A673 (cell line): ENCODE data around the gene PYY. TPM values are rescaled to one million over a fixed set of nuclear protein-coding genes. Genes with fewer than 3 reads are reported as not detected.

Experiments
- BruUV-seq: library from RNA; stranded (reverse); fragments of 400-500 nt; replicated peaks from 2 replicates; lab custom pipeline; 2021; lab: Mats Ljungman, UMichigan
- CTCF ChIA-PET: fragments of 300-600 bp; sonication (Branson Sonifier 250); formaldehyde crosslinking; loops from one replicate; lab custom pipeline; 2022; ENCODE audit warnings: antibody characterized with exemption; lab: Charles Lee
- POLR2A ChIA-PET: fragments of 300-600 bp; sonication (Branson Sonifier 250); formaldehyde crosslinking; loops from one replicate; lab custom pipeline; 2022; ENCODE audit warnings: antibody characterized with exemption; ENCODE audit not compliant: low non-redundant PET; lab: Charles Lee
- DNase-seq: peaks from one replicate; pipeline ENCODE4 v3.0.0-alpha.2; 2015; ENCODE audit warnings: low spot score
- H3K27ac ChIP-seq: fragments of 200-600 bp; sonication (generic); 2 replicates; pipeline ENCODE4 v1.5.1; 2016; ENCODE audit warnings: mixed run types, low read depth, mild to moderate bottlenecking, mixed read lengths, antibody characterized with exemption, low read length; ENCODE audit not compliant: poor library complexity, severe bottlenecking
- H3K27me3 ChIP-seq: fragments of 200-600 bp; sonication (generic); replicated peaks from 2 replicates; pipeline ENCODE4 v1.6.1; 2017; ENCODE audit warnings: mixed run types, low read depth, mild to moderate bottlenecking, mixed read lengths, antibody characterized with exemption, low read length; ENCODE audit not compliant: insufficient read depth, poor library complexity
- H3K36me3 ChIP-seq: fragments of 200-600 bp; sonication (generic); 2 replicates; pipeline ENCODE4 v1.6.1; 2016; ENCODE audit warnings: mixed run types, mild to moderate bottlenecking, mixed read lengths, antibody characterized with exemption, low read length; ENCODE audit not compliant: insufficient read depth, poor library complexity, severe bottlenecking
- H3K4me1 ChIP-seq: fragments of 200-600 bp; sonication (generic); 2 replicates; pipeline ENCODE4 v1.6.1; 2017; ENCODE audit warnings: mixed run types, mild to moderate bottlenecking, mixed read lengths, antibody characterized with exemption, low read length; ENCODE audit not compliant: insufficient read depth, poor library complexity, severe bottlenecking
- H3K4me3 ChIP-seq: fragments of 200-600 bp; sonication (generic); 2 replicates; pipeline ENCODE4 v1.5.1; 2016; ENCODE audit warnings: low read depth, mixed run types, mild to moderate bottlenecking, mixed read lengths, low read length; ENCODE audit not compliant: poor library complexity, severe bottlenecking
- H3K9me3 ChIP-seq: fragments of 200-600 bp; sonication (generic); 2 replicates; pipeline ENCODE4 v1.6.1; 2016; ENCODE audit warnings: mixed run types, low read depth, mild to moderate bottlenecking, mixed read lengths, antibody characterized with exemption, low read length; ENCODE audit not compliant: poor library complexity, severe bottlenecking
- EZH2 ChIP-seq: fragments of 200-600 bp; sonication (generic); IDR thresholded peaks from 2 replicates; pipeline ENCODE4 v1.6.1; 2017; ENCODE audit warnings: borderline replicate concordance, low read depth, mild to moderate bottlenecking, mixed read lengths, antibody characterized with exemption, low read length; ENCODE audit not compliant: poor library complexity, severe bottlenecking
- intact Hi-C: fragments of 100-400 bp; cut with micrococcal nuclease; formaldehyde crosslinking; loops from one replicate; pipeline ENCODE4 v1.10.0; 2022; ENCODE audit not compliant: unreplicated experiment
- total RNA-seq: library from RNA; stranded (reverse); gene quantifications from 2 replicates; pipeline ENCODE4 v1.2.3, GENCODE V29; 2021
- TF ChIP-seq, protein P1 (sequence below): fragments of 300-800, 200-600 bp; sonication (generic); conservative IDR thresholded peaks from 2 replicates; pipeline ENCODE4 v1.5.1; 2017; ENCODE audit warnings: low read depth, mild to moderate bottlenecking, antibody characterized with exemption, low read length, moderate library complexity, mixed read lengths

Gene PYY
- total RNA-seq, 1 experiment from 2014 or later, result not detected

- H3K9me3 ChIP-seq, result no peaks in the 10 kb centered on the region
- intact Hi-C loops, result loop anchor here (10.0 kb wide), 1 partner anchor 114 kb away; no protein-coding TSS in a partner anchor
- ChIA-PET CTCF (no interaction called here), POLR2A (no interaction called here)
- TF ChIP-seq, protein P1, sequence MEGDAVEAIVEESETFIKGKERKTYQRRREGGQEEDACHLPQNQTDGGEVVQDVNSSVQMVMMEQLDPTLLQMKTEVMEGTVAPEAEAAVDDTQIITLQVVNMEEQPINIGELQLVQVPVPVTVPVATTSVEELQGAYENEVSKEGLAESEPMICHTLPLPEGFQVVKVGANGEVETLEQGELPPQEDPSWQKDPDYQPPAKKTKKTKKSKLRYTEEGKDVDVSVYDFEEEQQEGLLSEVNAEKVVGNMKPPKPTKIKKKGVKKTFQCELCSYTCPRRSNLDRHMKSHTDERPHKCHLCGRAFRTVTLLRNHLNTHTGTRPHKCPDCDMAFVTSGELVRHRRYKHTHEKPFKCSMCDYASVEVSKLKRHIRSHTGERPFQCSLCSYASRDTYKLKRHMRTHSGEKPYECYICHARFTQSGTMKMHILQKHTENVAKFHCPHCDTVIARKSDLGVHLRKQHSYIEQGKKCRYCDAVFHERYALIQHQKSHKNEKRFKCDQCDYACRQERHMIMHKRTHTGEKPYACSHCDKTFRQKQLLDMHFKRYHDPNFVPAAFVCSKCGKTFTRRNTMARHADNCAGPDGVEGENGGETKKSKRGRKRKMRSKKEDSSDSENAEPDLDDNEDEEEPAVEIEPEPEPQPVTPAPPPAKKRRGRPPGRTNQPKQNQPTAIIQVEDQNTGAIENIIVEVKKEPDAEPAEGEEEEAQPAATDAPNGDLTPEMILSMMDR, result no peak
- no peak for TF ChIP-seq EZH2
- no peak overlapping the region for H3K27ac ChIP-seq
- H3K36me3 ChIP-seq, result no peaks in the 10 kb centered on the region
- BruUV-seq, result no TSS peak
- no peaks in the 10 kb centered on the region for H3K4me1 ChIP-seq
- H3K27me3 ChIP-seq, result peaks cover 6% of the 10 kb centered on the region
- no peak for DNase-seq
- H3K4me3 ChIP-seq, result no peak overlapping the region
These were observed 47.2 kb upstream of the PYY start for GRCh38 chr17:44000871-44001460.

DNA sequence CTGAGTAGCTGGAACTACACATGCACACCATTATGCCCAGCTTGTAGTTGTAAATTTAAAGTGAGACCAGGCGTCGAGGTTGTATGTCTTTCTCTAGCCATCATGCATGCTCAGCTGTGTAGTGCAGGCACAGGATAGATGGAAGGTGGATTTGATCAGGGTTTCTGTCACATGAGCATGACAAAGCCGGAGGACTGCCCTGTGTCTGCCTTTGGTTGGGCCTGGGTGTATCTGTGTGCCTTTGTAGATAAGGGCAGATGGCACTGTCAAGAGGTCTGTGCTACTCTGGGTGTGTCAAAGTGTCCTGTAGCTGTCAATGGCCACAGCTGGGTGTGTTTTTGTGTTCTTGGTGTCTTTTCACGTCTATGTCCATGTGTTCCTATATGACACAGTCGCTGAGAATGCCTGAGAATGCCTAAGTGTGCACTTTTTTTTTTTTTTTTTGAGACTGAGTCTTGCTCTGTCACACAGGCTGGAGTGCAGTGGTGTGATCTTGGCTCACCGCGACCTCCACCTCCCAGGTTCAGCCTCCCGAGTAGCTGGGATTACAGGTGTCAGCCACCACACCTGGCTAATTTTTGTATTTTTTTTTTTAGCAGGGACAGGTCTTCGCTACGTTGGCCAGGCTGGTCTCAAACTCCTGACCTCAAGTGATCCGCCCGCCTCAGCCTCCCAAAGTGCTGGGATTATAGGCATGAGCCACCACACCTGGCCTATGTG lies 46.6 kb upstream of the PYY start:
- DNase-seq, result no peak
- Histone ChIP-seq H3K4me3 (no peak overlapping the region), H3K27me3 (peaks cover 2% of the 10 kb centered on the region), H3K4me1 (no peaks in the 10 kb centered on the region), H3K27ac (no peak overlapping the region), H3K9me3 (no peaks in the 10 kb centered on the region), H3K36me3 (no peaks in the 10 kb centered on the region)
- ChIA-PET POLR2A (no interaction called here), CTCF (no interaction called here)
- TF ChIP-seq, protein P1, result no peak
- no peak for TF ChIP-seq EZH2
- BruUV-seq, result no TSS peak
- intact Hi-C loops, result loop anchor here (10.0 kb wide), 1 partner anchor 114 kb away; no protein-coding TSS in a partner anchor

DNA sequence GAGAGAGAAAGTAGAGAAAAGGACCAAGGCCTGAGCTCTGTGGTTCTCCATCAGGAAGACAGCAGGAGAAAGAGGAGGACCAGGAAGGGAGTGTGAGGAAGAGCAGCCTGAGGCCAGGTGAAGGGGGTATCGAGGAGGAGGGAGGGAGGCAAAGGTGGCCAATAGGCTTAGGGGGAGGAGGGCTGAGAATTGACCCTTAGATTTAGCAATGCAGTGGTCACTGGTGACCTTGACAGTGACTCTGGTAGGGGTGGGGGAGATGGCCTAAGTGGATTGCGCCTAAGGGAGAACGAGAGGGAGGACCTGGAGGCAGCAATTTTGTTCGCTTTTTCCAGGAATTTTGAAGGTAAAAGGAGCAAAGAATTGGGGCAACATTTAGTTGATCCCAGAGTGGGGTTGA lies 45.3 kb upstream of the PYY start:
- H3K27ac ChIP-seq, result no peak overlapping the region

More for the DNA sequence above, 45.3 kb upstream of the PYY start:
- DNase-seq, result no peak
- H3K4me1 ChIP-seq, result no peaks in the 10 kb centered on the region
- POLR2A ChIA-PET, result no interaction called here
- no TSS peak for BruUV-seq
- intact Hi-C loops, result no loop called here
- H3K9me3 ChIP-seq, result no peaks in the 10 kb centered on the region
- H3K36me3 ChIP-seq, result no peaks in the 10 kb centered on the region
- CTCF ChIA-PET, result no interaction called here
- no peak for TF ChIP-seq EZH2
- TF ChIP-seq, protein P1, result no peak
- H3K27me3 ChIP-seq, result no peaks in the 10 kb centered on the region
- no peak overlapping the region for H3K4me3 ChIP-seq
